Hematopoietic multipotent progenitor cell treated with erythropoietin and hydrocortisone succinate and interleukin-3 and kit ligand, for 6 days (in vitro differentiated cells): ENCODE results near the gene C9orf85.
"Not testable (repeated sequence)": the region's sequence is repeated elsewhere in the genome, so short reads cannot be mapped to it uniquely, and the experiment has no call there.

Source experiments
- DNase-seq: peaks from one replicate; pipeline ENCODE4 v3.0.0-alpha.2; 2015

Gene C9orf85

GRCh38 chr9:71911061-71911907 lies at the start of gene C9orf85, which contains the start of gene ABHD17B:
C9orf85 (plus strand) TSS chr9:71911639; CDS start chr9:71911735, 96 bp downstream.
ABHD17B (minus strand) TSS chr9:71911193; CDS start chr9:71875080, 36,113 bp downstream.
- DNase-seq = peak; percentile 100

- no peak for DNase-seq
Observed at GRCh38 chr9:71863631-71864030, 47.8 kb upstream of the C9orf85 start.

- DNase-seq = no peak
Observed at GRCh38 chr9:71875345-71875744, 36.1 kb upstream of the C9orf85 start.

GRCh38 chr9:71876106-71876505 lies 35.3 kb upstream of the C9orf85 start:
- DNase-seq = no peak

- no peak for DNase-seq
Observed at GRCh38 chr9:71876829-71877228, 34.6 kb upstream of the C9orf85 start.

- no peak for DNase-seq
Observed at GRCh38 chr9:71878327-71879274, 32.8 kb upstream of the C9orf85 start.

- no peak for DNase-seq
Observed at GRCh38 chr9:71879644-71880174, 31.7 kb upstream of the C9orf85 start.

- DNase-seq = no peak
Observed at GRCh38 chr9:71884005-71884404, 27.4 kb upstream of the C9orf85 start.

- DNase-seq = no peak
Observed at GRCh38 chr9:71885467-71885866, 26.0 kb upstream of the C9orf85 start.

GRCh38 chr9:71886015-71886414 lies 25.4 kb upstream of the C9orf85 start:
- no peak for DNase-seq

GRCh38 chr9:71886541-71886940 lies 24.9 kb upstream of the C9orf85 start:
- no peak for DNase-seq

GRCh38 chr9:71887362-71887761 lies 24.1 kb upstream of the C9orf85 start:
- no peak for DNase-seq

GRCh38 chr9:71890042-71890679 lies 21.3 kb upstream of the C9orf85 start:
- DNase-seq = no peak

- no peak for DNase-seq
Observed at GRCh38 chr9:71891557-71892189, 19.8 kb upstream of the C9orf85 start.

GRCh38 chr9:71895117-71895516 lies 16.3 kb upstream of the C9orf85 start:
- DNase-seq = peak; percentile 63

- peak; percentile 57 for DNase-seq
Observed at GRCh38 chr9:71895955-71896354, 15.5 kb upstream of the C9orf85 start.

- DNase-seq = no peak
Observed at GRCh38 chr9:71896761-71897160, 14.7 kb upstream of the C9orf85 start.

- peak; percentile 79 for DNase-seq
Observed at GRCh38 chr9:71897577-71897976, 13.9 kb upstream of the C9orf85 start.

GRCh38 chr9:71898756-71899155 lies 12.7 kb upstream of the C9orf85 start:
- not testable (repeated sequence) for DNase-seq

- peak; percentile 48 for DNase-seq
Observed at GRCh38 chr9:71901695-71902597, 9.5 kb upstream of the C9orf85 start.

- no peak for DNase-seq
Observed at GRCh38 chr9:71904076-71904475, 7.4 kb upstream of the C9orf85 start.
